SJSA1 (cell line): ENCODE measurements around the gene ACACA. TPM values are rescaled to one million over a fixed set of nuclear protein-coding genes. Genes with fewer than 3 reads are reported as not detected.

Experiments
- DNase-seq, 2 experiments: peaks; one replicate each; pipeline ENCODE4 v3.0.0-alpha.2; 2015 to 2020; ENCODE audit warnings: low spot score in 2 of 2, low read depth in 1 of 2
- H3K27ac ChIP-seq: fragments of 250-450 bp; sonication (Bioruptor Pico); 2 replicates; pipeline ENCODE4 v1.5.1; 2020; ENCODE audit warnings: mild to moderate bottlenecking, moderate library complexity
- H3K27me3 ChIP-seq: fragments of 250-450 bp; sonication (Bioruptor Pico); replicated peaks from 2 replicates; pipeline ENCODE4 v1.5.1; 2020; ENCODE audit warnings: mild to moderate bottlenecking, moderate library complexity
- H3K36me3 ChIP-seq: fragments of 250-450 bp; sonication (Bioruptor Pico); 2 replicates; pipeline ENCODE4 v1.5.1; 2020; ENCODE audit warnings: mild to moderate bottlenecking
- H3K4me1 ChIP-seq: fragments of 250-450 bp; sonication (Bioruptor Pico); replicated peaks from 2 replicates; pipeline ENCODE4 v1.6.1; 2021; ENCODE audit warnings: mild to moderate bottlenecking
- H3K4me3 ChIP-seq: fragments of 250-450 bp; sonication (Bioruptor Pico); 2 replicates; pipeline ENCODE4 v1.5.1; 2020; ENCODE audit warnings: mild to moderate bottlenecking
- H3K9me3 ChIP-seq: fragments of 250-450 bp; sonication (Bioruptor Pico); replicated peaks from 2 replicates; pipeline ENCODE4 v1.5.1; 2020; ENCODE audit warnings: mild to moderate bottlenecking
- total RNA-seq: library from RNA; depleted of rRNA; stranded (reverse); fragments of >200 nt; shearing (Covaris generic); gene quantifications from 2 replicates; pipeline ENCODE4 v1.2.3, GENCODE V29; 2014

The ACACA gene
- total RNA-seq, 1 experiment from 2014 or later: 23.4 TPM

GRCh38 chr17:37177254-37177870 lies 229.3 kb downstream of the ACACA start:
- Histone ChIP-seq H3K4me1 (peaks cover 26% of the 10 kb centered on the region), H3K27ac (no peak overlapping the region), H3K9me3 (no peaks in the 10 kb centered on the region), H3K4me3 (no peak overlapping the region), H3K36me3 (0 out of 2 replicates have a peak, but pooled peaks cover 9% of the 10 kb centered on the region), H3K27me3 (no peaks in the 10 kb centered on the region)
- DNase-seq: peak in 1 of 2 experiments; percentile 16

DNA sequence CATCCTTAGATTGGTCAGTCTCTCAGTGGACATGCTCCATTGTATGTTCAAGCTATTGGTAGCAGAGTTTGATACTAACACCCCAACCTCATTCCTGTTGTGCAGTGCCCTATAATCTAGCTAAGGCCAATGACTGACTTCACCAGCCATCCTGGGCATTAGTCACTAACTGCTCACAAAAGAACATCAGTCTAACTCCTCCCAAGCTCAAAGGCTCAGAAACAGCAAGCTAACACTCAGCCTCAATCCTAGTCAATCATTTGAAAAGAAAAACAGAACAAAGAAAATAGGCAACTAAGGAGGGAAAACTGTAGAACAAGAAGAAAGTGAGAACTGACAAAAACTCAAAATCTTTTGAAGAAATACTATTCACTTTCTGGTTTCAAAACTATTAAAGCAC lies 229.9 kb downstream of the ACACA start:
- Histone ChIP-seq H3K36me3 (0 out of 2 replicates have a peak, but pooled peaks cover 9% of the 10 kb centered on the region), H3K9me3 (no peaks in the 10 kb centered on the region), H3K27me3 (no peaks in the 10 kb centered on the region), H3K4me3 (no peak overlapping the region), H3K4me1 (peaks cover 26% of the 10 kb centered on the region), H3K27ac (no peak overlapping the region)
- DNase-seq: no peak

GRCh38 chr17:37174205-37174604 lies 232.4 kb downstream of the ACACA start:
- DNase-seq: no peak
- H3K4me3 ChIP-seq: no peak overlapping the region
- no peaks in the 10 kb centered on the region for H3K9me3 ChIP-seq
- peaks cover 16% of the 10 kb centered on the region for H3K4me1 ChIP-seq
- H3K36me3 ChIP-seq: 0 out of 2 replicates have a peak, but pooled peaks cover 7% of the 10 kb centered on the region
- no peak overlapping the region for H3K27ac ChIP-seq
- H3K27me3 ChIP-seq: no peaks in the 10 kb centered on the region

GRCh38 chr17:37170881-37171425 lies 235.7 kb downstream of the ACACA start:
- no peak for DNase-seq
- Histone ChIP-seq H3K4me1 (no peaks in the 10 kb centered on the region), H3K4me3 (no peak overlapping the region)

DNA sequence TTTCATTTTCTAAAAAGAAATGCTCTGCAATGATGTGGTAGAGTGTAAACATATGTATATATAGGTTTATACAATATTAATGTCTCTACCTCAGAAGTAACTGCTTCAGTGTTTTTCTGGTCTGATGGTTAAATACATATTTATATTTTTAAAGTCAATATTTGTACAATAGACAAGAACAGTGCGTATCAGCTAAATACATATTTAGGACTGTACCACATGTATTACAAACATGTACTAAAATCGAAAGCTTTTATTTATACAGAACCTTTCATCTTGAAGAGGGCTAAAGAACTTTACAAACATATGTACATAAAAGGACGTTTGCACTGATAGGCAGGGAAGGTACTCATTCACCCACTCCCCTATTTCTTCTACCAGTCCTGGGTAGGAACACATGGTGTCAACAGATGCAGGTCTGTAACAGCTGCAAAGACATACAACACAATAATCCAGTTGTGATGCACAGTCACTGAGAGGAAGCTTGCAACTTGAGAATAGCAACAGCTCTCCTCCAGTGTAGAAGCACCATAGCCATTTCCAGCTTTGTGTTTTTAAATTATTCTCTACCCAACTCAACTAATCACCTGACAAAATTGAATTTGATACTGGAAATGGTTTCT lies 237.8 kb downstream of the ACACA start:
- H3K4me1 ChIP-seq: no peaks in the 10 kb centered on the region
- no peak overlapping the region for H3K4me3 ChIP-seq
- no peak for DNase-seq
- H3K9me3 ChIP-seq: no peaks in the 10 kb centered on the region
- no peaks in the 10 kb centered on the region for H3K36me3 ChIP-seq
- no peaks in the 10 kb centered on the region for H3K27me3 ChIP-seq
- H3K27ac ChIP-seq: no peak overlapping the region

More at GRCh38 chr17:37170881-37171425, 235.7 kb downstream of the ACACA start:
- 0 out of 2 replicates have a peak, but pooled peaks cover 5% of the 10 kb centered on the region for H3K36me3 ChIP-seq
- no peaks in the 10 kb centered on the region for H3K9me3 ChIP-seq
- H3K27ac ChIP-seq: no peak overlapping the region
- no peaks in the 10 kb centered on the region for H3K27me3 ChIP-seq

DNA sequence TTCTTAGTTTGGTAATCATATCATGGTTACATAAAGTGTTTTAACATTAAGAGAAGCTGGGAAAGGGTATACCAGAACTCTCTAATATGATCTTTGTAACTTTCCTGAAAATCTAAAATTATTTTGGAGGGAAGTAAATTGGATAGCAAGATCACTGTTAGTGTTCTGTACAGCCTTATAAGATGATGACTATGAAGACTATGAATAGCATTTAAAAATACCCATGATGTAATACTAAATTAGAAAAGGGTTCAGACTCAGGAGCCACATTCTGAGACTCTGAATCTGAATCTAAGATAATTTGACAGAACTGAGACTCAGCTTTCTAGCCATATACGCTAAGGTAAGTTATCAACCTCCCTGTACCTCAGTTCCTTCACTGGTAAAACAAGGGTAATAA lies 238.9 kb downstream of the ACACA start:
- Histone ChIP-seq H3K4me3 (no peak overlapping the region), H3K4me1 (no peaks in the 10 kb centered on the region), H3K27ac (no peak overlapping the region), H3K27me3 (no peaks in the 10 kb centered on the region), H3K36me3 (no peaks in the 10 kb centered on the region), H3K9me3 (no peaks in the 10 kb centered on the region)
- DNase-seq: no peak

GRCh38 chr17:37164057-37164456 lies 242.6 kb downstream of the ACACA start:
- Histone ChIP-seq H3K36me3 (no peaks in the 10 kb centered on the region), H3K4me1 (no peaks in the 10 kb centered on the region), H3K9me3 (no peaks in the 10 kb centered on the region), H3K27ac (no peak overlapping the region), H3K27me3 (no peaks in the 10 kb centered on the region), H3K4me3 (no peak overlapping the region)
- no peak for DNase-seq

DNA sequence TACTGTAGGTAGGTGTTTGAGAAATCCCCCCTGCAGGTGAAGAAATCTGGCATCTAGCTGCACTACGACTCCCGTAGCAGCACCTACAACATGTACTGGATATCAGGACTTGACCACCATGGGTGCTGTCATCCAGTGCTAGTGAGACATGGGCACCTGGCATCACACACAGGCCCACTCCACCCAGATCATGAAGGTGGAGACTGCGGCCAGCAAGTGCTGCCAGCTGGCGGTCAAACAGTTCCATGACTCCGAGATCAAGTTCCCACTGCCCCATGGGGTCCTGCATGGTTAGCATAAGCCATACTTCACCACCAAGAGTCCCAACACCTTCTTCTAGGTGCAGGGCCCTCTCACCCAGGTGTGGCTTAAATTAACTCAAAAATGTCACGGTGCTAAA lies 243.8 kb downstream of the ACACA start:
- Histone ChIP-seq H3K36me3 (no peaks in the 10 kb centered on the region), H3K9me3 (no peaks in the 10 kb centered on the region), H3K4me3 (no peak overlapping the region), H3K27ac (no peak overlapping the region), H3K27me3 (no peaks in the 10 kb centered on the region), H3K4me1 (no peaks in the 10 kb centered on the region)
- DNase-seq: no peak

DNA sequence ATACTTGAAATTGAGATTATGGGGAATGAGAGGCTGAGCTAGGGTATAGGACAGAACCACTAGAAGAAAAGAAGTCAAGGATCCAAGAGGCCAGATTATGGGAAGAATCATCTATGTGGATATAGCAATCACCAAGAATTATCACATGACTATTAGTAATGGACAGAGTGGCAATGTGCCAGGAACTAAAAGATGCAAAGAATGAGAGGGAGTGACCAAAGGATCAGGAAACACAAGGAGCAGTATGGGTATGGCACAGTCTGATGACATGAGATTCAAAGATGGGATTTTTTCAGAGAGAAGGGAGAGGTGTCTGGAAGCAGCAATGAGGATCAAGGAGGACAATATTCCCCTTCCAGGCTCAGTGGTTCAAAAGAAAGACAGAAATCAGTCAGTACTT lies 245.7 kb downstream of the ACACA start:
- Histone ChIP-seq H3K27me3 (no peaks in the 10 kb centered on the region), H3K27ac (no peak overlapping the region), H3K4me3 (no peak overlapping the region), H3K4me1 (no peaks in the 10 kb centered on the region), H3K36me3 (no peaks in the 10 kb centered on the region), H3K9me3 (no peaks in the 10 kb centered on the region)
- no peak for DNase-seq

GRCh38 chr17:37158290-37158689 lies 248.3 kb downstream of the ACACA start:
- no peak overlapping the region for H3K27ac ChIP-seq
- no peak overlapping the region for H3K4me3 ChIP-seq
- H3K36me3 ChIP-seq: no peaks in the 10 kb centered on the region
- DNase-seq: no peak
- no peaks in the 10 kb centered on the region for H3K4me1 ChIP-seq
- no peaks in the 10 kb centered on the region for H3K9me3 ChIP-seq
- no peaks in the 10 kb centered on the region for H3K27me3 ChIP-seq

GRCh38 chr17:37148156-37148555 lies 258.5 kb downstream of the ACACA start:
- Histone ChIP-seq H3K27me3 (no peaks in the 10 kb centered on the region), H3K9me3 (no peaks in the 10 kb centered on the region), H3K27ac (no peak overlapping the region), H3K4me1 (peaks cover 6% of the 10 kb centered on the region), H3K36me3 (no peaks in the 10 kb centered on the region), H3K4me3 (no peak overlapping the region)
- no peak for DNase-seq

- Histone ChIP-seq H3K27ac (no peak overlapping the region), H3K27me3 (no peaks in the 10 kb centered on the region), H3K36me3 (0 out of 2 replicates have a peak, but pooled peaks cover 3% of the 10 kb centered on the region), H3K4me3 (no peak overlapping the region), H3K9me3 (no peaks in the 10 kb centered on the region), H3K4me1 (peaks cover 6% of the 10 kb centered on the region)
- peak in 1 of 2 experiments; percentile 10 for DNase-seq
Measured at GRCh38 chr17:37147301-37147812, 259.3 kb downstream of the ACACA start.

- Histone ChIP-seq H3K27me3 (no peaks in the 10 kb centered on the region), H3K4me3 (no peak overlapping the region), H3K27ac (no peak overlapping the region), H3K4me1 (peaks cover 6% of the 10 kb centered on the region), H3K36me3 (0 out of 2 replicates have a peak, but pooled peaks cover 3% of the 10 kb centered on the region), H3K9me3 (no peaks in the 10 kb centered on the region)
- no peak for DNase-seq
Measured at GRCh38 chr17:37146086-37147064, 260.3 kb downstream of the ACACA start.
